Epithelial cell of proximal tubule (primary cell): ENCODE data around the gene C9. TPM values are rescaled to one million over a fixed set of nuclear protein-coding genes. Genes with fewer than 3 reads are reported as not detected.
"Not testable (repeated sequence)": the region's sequence is repeated elsewhere in the genome, so short reads cannot be mapped to it uniquely, and the experiment has no call there.

Experiments used
- DNase-seq: peaks from one replicate; pipeline ENCODE4 v3.0.0-alpha.2; 2011; ENCODE audit warnings: low read depth
- H3K4me3 ChIP-seq: 2 replicates; pipeline ENCODE4 v1.5.1; 2011; ENCODE audit warnings: low read depth, mild to moderate bottlenecking, low read length
- CTCF ChIP-seq: conservative IDR thresholded peaks from 2 replicates; pipeline ENCODE4 v1.5.1; 2012; ENCODE audit warnings: low read depth, mild to moderate bottlenecking, low read length
- total RNA-seq: library from RNA; depleted of rRNA; stranded (reverse); fragments of >200 nt; gene quantifications from 2 replicates; pipeline ENCODE4 v1.2.3, GENCODE V29; 2015

The C9 gene
- total RNA-seq, 1 donor from 2014 or later, result not detected

DNA sequence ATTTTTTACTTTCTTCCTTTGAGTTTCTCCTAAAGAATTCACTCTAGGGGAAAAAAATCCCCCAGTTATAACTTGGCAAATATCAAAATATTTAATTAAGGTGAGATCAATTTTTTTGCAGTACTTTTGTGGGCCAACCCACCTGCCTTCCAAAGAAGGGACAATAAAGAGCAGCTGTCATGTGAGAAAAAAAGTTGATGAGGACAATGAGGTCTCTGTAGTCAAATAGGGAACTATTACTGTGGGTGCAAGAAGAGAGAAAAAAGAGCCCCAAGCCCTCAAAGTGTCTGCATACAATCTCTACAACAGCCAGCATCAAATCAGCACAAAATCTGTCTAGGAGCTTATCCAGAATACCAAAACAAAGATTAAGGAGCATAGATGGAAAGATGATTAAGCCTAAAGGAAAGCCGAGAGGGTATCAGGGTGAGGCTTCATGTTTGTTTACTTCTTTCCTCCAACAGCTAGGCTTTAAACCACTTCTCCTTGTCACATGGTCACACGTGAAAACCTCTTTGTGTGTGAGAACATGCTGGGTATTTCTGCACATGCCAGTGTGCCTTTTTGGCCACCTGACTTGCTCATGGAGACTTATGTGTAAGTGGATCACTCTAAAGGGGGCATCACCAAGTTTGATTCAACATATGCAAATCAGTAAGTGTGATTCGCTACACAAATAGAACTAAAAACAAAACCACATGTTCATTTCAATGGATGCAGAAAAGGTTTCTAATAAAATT lies 125.8 kb downstream of the C9 start:
- TF ChIP-seq CTCF, result no peak
- no peak overlapping the region for H3K4me3 ChIP-seq
- DNase-seq, result no peak

- DNase-seq, result no peak
- H3K4me3 ChIP-seq, result no peak overlapping the region
- no peak for TF ChIP-seq CTCF
Observed at GRCh38 chr5:39236718-39237117, 127.6 kb downstream of the C9 start.

GRCh38 chr5:39235648-39236047 lies 128.6 kb downstream of the C9 start:
- no peak for TF ChIP-seq CTCF
- no peak overlapping the region for H3K4me3 ChIP-seq
- DNase-seq, result no peak

- H3K4me3 ChIP-seq, DNase-seq: not testable (repeated sequence)
Observed at GRCh38 chr5:39234494-39234893, 129.8 kb downstream of the C9 start.

Other genes with a start within 250 kb of the C9 start
- not detected in 2 replicates for gene FYB1, start 144.9 kb downstream of the C9 start, total RNA-seq
- gene DAB2, start 60.5 kb upstream of the C9 start, total RNA-seq, result 13.2 and 16.6 TPM in 2 replicates